Spleen (tissue), 11 donors: Measurements from ENCODE around the gene CFHR1. TPM values are rescaled to one million over a fixed set of nuclear protein-coding genes. Genes with fewer than 3 reads are reported as not detected.
"Not testable (repeated sequence)": the region's sequence is repeated elsewhere in the genome, so short reads cannot be mapped to it uniquely, and the experiment has no call there.

Experiments
- DNase-seq: peaks from one replicate; pipeline ENCODE4 v3.0.0-alpha.2; 2020
- H3K27ac ChIP-seq, 8 donors: fragments of 200-600 bp; sonication (generic) in 7 of 8; 1 replicate in 4 of 8; 2 replicates in 4 of 8; pipeline versions ENCODE4 v1.5.0 to v1.8.0; 2016 to 2021; ENCODE audit warnings: inconsistent platforms in 4 of 8, mild to moderate bottlenecking in 4 of 8, moderate library complexity in 1 of 8
- H3K27me3 ChIP-seq, 7 donors: fragments of 200-600 bp; sonication (generic) in 6 of 7; replicated peaks in 1 of 7; 1 replicate in 4 of 7; 2 replicates in 3 of 7; pipeline versions ENCODE4 v1.5.0 to v1.8.0; 2016 to 2021; ENCODE audit warnings: inconsistent platforms in 3 of 7, mild to moderate bottlenecking in 1 of 7
- H3K36me3 ChIP-seq, 6 donors: fragments of 200-600 bp; sonication (generic) in 5 of 6; 1 replicate in 4 of 6; 2 replicates in 2 of 6; pipeline versions ENCODE4 v1.5.0 to v1.8.0; 2016 to 2021; ENCODE audit warnings: inconsistent platforms in 2 of 6
- H3K4me1 ChIP-seq, 6 donors: fragments of 200-600 bp; sonication (generic) in 5 of 6; 1 replicate in 3 of 6; 2 replicates in 3 of 6; pipeline versions ENCODE4 v1.5.0 to v1.8.0; 2016 to 2021; ENCODE audit warnings: inconsistent platforms in 3 of 6
- H3K4me3 ChIP-seq, 8 donors: fragments of 200-600 bp; sonication (generic) in 7 of 8; 1 replicate in 4 of 8; 2 replicates in 4 of 8; pipeline versions ENCODE4 v1.5.0 to v1.8.0; 2016 to 2021; ENCODE audit warnings: inconsistent platforms in 4 of 8, mild to moderate bottlenecking in 4 of 8, moderate library complexity in 2 of 8
- H3K9me3 ChIP-seq, 8 donors: fragments of 200-600 bp; sonication (generic) in 7 of 8; 1 replicate in 4 of 8; 2 replicates in 4 of 8; pipeline versions ENCODE4 v1.5.0 to v1.8.0; 2016 to 2021; ENCODE audit warnings: inconsistent platforms in 4 of 8
- POLR2A ChIP-seq, 3 donors: fragments of 450-650 bp; IDR thresholded peaks; one replicate each; pipeline ENCODE4 v1.5.1; 2017; ENCODE audit warnings: antibody characterized with exemption in 3 of 3, mild to moderate bottlenecking in 1 of 3
- POLR2AphosphoS5 ChIP-seq, 3 donors: sonication (generic); formaldehyde crosslinking; IDR thresholded peaks; one replicate each; pipeline ENCODE4 v1.5.1; 2017; ENCODE audit warnings: antibody characterized with exemption in 3 of 3
- WGBS, 5 donors: extraction: QIAGEN DNeasy Blood & Tissue Kit in 3 of 5; methylation state at CpG; one replicate each; pipeline versions ENCODE4 v1.1.5 to v1.1.7; 2013 to 2018; 5-methylcytosine and 5-hydroxymethylcytosine counted together
- intact Hi-C: fragments of 100-400 bp; cut with DNase I; formaldehyde crosslinking; loops from one replicate; pipeline ENCODE4 v1.15.0; 2023; ENCODE audit warnings: low total_unique reads
- polyA plus RNA-seq, 3 donors: library from polyadenylated mRNA; stranded (reverse); fragments of 200-250 nt; gene quantifications; one replicate each; pipeline ENCODE4 v1.2.1, GENCODE V29; 2013
- total RNA-seq, 7 donors: library from RNA; depleted of rRNA in 3 of 7; stranded (reverse); fragments of >200 nt in 3 of 7; fragmentation: NEBNext Ultra II Directional in 4 of 7; extraction: Animal tissue kit (Norgen Biotek cat#: 25700) in 4 of 7; gene quantifications; one replicate each; pipeline versions ENCODE4 v1.1.0 to v1.2.1, GENCODE V29; 2016 to 2021
- TF ChIP-seq, protein P1 (sequence below), 11 experiments: fragments of 200-600 bp in 7 of 11; fragments of 450-650 bp in 4 of 11; sonication (generic) in 4 of 11; IDR thresholded peaks in 8 of 11; conservative IDR thresholded peaks in 3 of 11; 1 replicate in 7 of 11; 2 replicates in 4 of 11; pipeline versions ENCODE4 v1.4.0 to v1.8.0; 2016 to 2021; ENCODE audit warnings: antibody characterized with exemption in 11 of 11, inconsistent platforms in 4 of 11, mild to moderate bottlenecking in 1 of 11
- donor health status: healthy with polysubstance abuse.
- donor health status: DM: no; HTN: no; CAD: no; lungs with moderate emphysema.
- donor health status: DM: no; HTN: no; CAD: no.
- donor health status: Bipolar disorder and iron deficiency.
- donor health status: healthy.
- donor health status: DM: no; HTN: no; CAD: no.
- donor health status: DM: yes; HTN: yes; CAD: no.

CFHR1 gene
- total and polyA plus RNA-seq, 10 donors = 0.59 to 24.6 (median 5.7) TPM

DNA sequence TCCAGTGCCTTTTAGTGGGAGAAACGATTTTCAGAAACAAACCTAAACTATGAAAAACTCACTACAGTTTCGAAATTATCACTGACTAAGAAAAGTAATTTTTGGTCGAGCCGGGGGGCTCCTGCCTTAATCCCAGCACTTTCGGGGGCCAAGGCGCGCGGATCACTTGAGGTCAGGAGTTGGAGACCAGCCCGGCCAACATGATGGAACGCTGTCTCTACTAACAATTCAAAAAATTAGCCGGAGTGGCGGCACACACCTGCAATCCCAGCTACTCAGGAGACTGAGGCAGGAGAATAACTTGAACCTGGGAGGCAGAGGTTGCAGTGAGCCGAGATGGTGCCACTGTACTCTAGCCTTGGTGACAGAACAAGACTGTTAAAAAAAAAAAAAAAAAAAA, 41.9 kb upstream of the CFHR1 start:
- Histone ChIP-seq H3K27me3 (no peaks in the 10 kb centered on the region), H3K36me3 (no peaks in the 10 kb centered on the region), H3K9me3 (peaks cover 0 to under 1% (median 0%) of the 10 kb centered on the region in 8 donors), H3K4me1 (no peaks in the 10 kb centered on the region), H3K27ac (no peak overlapping the region), H3K4me3 (no peak overlapping the region)
- TF ChIP-seq, protein P1, sequence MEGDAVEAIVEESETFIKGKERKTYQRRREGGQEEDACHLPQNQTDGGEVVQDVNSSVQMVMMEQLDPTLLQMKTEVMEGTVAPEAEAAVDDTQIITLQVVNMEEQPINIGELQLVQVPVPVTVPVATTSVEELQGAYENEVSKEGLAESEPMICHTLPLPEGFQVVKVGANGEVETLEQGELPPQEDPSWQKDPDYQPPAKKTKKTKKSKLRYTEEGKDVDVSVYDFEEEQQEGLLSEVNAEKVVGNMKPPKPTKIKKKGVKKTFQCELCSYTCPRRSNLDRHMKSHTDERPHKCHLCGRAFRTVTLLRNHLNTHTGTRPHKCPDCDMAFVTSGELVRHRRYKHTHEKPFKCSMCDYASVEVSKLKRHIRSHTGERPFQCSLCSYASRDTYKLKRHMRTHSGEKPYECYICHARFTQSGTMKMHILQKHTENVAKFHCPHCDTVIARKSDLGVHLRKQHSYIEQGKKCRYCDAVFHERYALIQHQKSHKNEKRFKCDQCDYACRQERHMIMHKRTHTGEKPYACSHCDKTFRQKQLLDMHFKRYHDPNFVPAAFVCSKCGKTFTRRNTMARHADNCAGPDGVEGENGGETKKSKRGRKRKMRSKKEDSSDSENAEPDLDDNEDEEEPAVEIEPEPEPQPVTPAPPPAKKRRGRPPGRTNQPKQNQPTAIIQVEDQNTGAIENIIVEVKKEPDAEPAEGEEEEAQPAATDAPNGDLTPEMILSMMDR (IDR thresholded peaks at IDR 0.05 in 8 of 11, conservative IDR thresholded peaks at IDR 0.05 in 3 of 11) = no peak
- TF ChIP-seq POLR2A (IDR thresholded peaks at IDR 0.05) = no peak
- WGBS, 5 donors = 87 to 92% (median 89%) methylated on average over 12 to 13 of the region's 13 CpGs
- intact Hi-C loops = no loop called here
- no peak for DNase-seq

DNA sequence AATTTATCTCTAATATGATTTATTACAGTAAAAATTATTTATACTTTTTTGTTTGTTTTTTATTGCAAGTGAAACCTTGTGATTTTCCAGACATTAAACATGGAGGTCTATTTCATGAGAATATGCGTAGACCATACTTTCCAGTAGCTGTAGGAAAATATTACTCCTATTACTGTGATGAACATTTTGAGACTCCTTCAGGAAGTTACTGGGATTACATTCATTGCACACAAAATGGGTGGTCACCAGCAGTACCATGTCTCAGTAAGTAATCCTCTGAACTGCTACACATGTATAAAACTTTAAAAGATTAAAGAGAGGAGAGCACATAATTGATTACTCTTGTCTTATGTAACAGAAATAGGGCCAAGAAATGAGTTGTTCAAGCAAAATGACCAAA, 40.4 kb upstream of the CFHR1 start:
- WGBS, 5 donors = 90 to 100% (median 94%) methylated on average over 1 of the region's 1 CpG

DNA sequence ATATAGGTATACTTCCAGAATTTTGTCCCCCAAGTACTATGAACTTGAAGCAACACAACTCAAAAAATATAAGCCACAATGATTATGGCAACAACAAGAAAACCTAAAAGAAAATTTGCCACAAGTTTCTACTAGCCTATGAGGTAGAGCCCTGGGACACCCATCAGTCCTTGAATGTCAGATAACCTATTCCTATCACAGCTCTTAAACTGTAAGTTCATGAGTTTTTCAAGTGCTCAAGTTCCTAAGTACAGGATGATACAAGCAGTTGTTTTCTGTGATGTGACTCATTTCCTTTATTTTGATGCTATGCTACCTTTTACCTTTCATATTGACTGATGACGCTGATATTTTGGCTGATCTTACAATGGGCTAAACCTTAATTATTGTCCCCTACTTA, 28.3 kb upstream of the CFHR1 start:
- DNase-seq, intact Hi-C loops: not testable (repeated sequence)

More for the DNA sequence above, 40.4 kb upstream of the CFHR1 start:
- Histone ChIP-seq H3K27ac (no peak overlapping the region), H3K4me3 (no peak overlapping the region), H3K27me3 (no peaks in the 10 kb centered on the region), H3K9me3 (peaks cover 0 to 5% (median 0%) of the 10 kb centered on the region in 8 donors), H3K36me3 (no peaks in the 10 kb centered on the region), H3K4me1 (no peaks in the 10 kb centered on the region)
- intact Hi-C loops = no loop called here
- no peak for DNase-seq
- TF ChIP-seq, protein P1 (IDR thresholded peaks at IDR 0.05 in 8 of 11, conservative IDR thresholded peaks at IDR 0.05 in 3 of 11) = no peak
- TF ChIP-seq POLR2A (IDR thresholded peaks at IDR 0.05) (no peak), POLR2AphosphoS5 (IDR thresholded peaks at IDR 0.05) (no peak)

DNA sequence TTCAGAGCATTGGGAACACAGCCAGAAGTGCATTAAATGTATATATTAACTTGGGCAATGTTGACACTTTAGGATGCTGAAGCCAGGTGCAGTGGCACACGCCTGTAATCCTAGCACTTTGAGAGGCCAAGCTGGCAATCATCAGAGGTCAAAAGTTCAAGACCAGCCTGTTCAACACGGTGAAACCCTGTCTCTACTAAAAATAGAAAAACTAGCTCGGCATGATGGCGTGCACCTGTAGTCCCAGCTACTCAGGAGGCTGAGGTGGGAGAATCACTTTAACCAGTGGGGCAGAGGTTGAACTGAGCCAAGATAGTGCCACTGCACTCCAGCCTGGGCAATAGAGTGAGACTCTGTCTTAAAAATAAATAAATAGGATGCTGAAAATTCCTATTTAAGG, 25.4 kb upstream of the CFHR1 start:
- H3K36me3 ChIP-seq, DNase-seq, H3K4me3 ChIP-seq, intact Hi-C loops, H3K4me1 ChIP-seq, H3K27ac ChIP-seq, H3K27me3 ChIP-seq: not testable (repeated sequence)
- H3K9me3 ChIP-seq = peaks cover 0 to 13% (median 0%) of the 10 kb centered on the region in 8 donors
- WGBS, 5 donors = 49 to 82% (median 59%) methylated on average over 2 to 4 of the region's 4 CpGs

More for the DNA sequence above, 28.3 kb upstream of the CFHR1 start:
- peaks cover 0 to 20% (median 0%) of the 10 kb centered on the region in 8 donors for H3K9me3 ChIP-seq
- H3K4me3 ChIP-seq, H3K27ac ChIP-seq, H3K4me1 ChIP-seq, H3K27me3 ChIP-seq, H3K36me3 ChIP-seq: not testable (repeated sequence)
- WGBS, 5 donors = 60 to 86% (median 80%) methylated on average over 1 of the region's 1 CpG; no CpG with 5 or more reads in 1 of the 5 donors

DNA sequence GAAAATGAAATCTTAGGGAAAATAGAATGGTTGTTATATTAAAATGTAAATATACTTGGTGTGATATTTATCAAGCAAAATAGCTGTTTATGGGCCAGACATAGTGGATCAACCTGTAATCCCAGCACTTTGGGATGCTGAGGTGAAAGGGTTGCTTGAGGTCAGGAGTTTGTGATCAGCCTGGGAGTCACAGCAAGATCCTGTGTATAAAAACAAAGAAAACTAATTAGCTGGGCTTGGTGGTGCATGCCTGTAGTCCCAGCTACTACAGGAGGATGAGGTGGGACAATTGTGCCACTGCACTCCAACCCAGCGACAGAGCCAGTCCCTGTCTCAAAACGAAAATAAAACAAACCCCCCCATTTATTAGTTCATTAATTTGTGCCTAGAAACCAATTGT, 21.6 kb upstream of the CFHR1 start:
- WGBS, 5 donors = 13 to 81% (median 37%) methylated on average over 2 of the region's 2 CpGs
- Histone ChIP-seq H3K4me1 (no peaks in the 10 kb centered on the region), H3K9me3 (peaks cover 0 to 13% (median 0%) of the 10 kb centered on the region in 8 donors), H3K27ac (no peak overlapping the region), H3K36me3 (no peaks in the 10 kb centered on the region), H3K4me3 (no peak overlapping the region), H3K27me3 (no peaks in the 10 kb centered on the region)
- intact Hi-C loops = no loop called here
- DNase-seq = no peak
- TF ChIP-seq POLR2AphosphoS5 (IDR thresholded peaks at IDR 0.05) (no peak), POLR2A (IDR thresholded peaks at IDR 0.05) (no peak)
- TF ChIP-seq, protein P1 (IDR thresholded peaks at IDR 0.05 in 8 of 11, conservative IDR thresholded peaks at IDR 0.05 in 3 of 11) = no peak

DNA sequence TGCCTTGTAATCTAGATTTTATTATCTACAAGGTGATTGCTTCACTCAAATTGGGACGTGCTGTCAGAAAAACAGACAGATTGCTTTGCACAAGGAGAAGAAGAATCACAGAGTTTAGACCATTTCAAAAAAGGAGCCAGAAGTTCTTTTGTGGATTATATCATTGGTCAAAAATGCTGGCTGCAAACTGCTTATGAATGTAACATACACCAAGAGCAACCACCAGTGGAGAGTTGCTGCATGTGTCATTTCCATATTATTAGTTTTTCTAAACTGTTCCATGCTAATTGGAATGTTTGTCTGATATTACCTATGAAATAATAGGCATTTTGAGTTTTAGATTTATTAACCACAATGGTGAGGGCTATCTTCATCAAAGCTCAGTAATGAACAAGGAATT, 17.6 kb upstream of the CFHR1 start:
- H3K27me3 ChIP-seq, H3K4me1 ChIP-seq, DNase-seq, H3K9me3 ChIP-seq, H3K36me3 ChIP-seq, H3K27ac ChIP-seq, H3K4me3 ChIP-seq, intact Hi-C loops: not testable (repeated sequence)
- WGBS, 5 donors = 68 to 77% (median 73%) methylated on average over 1 of the region's 1 CpG
